Trophoblast cell (in vitro differentiated cells and primary cell): Measurements from ENCODE around the gene NR6A1.

Source experiments
- DNase-seq, 2 donors: peaks; one replicate each; pipeline ENCODE4 v3.0.0-alpha.2; 2016
- H2AFZ ChIP-seq: 2 replicates; pipeline ENCODE4 v1.6.1; 2013; ENCODE audit warnings: low read length, moderate library complexity, mild to moderate bottlenecking; ENCODE audit not compliant: insufficient read depth, poor library complexity
- H2AK5ac ChIP-seq: 2 replicates; pipeline ENCODE4 v1.6.1; 2013; ENCODE audit warnings: mild to moderate bottlenecking, low read length
- H2BK120ac ChIP-seq: 2 replicates; pipeline ENCODE4 v1.6.1; 2013; ENCODE audit warnings: low read length, mild to moderate bottlenecking, moderate library complexity; ENCODE audit not compliant: insufficient read depth, poor library complexity
- H2BK12ac ChIP-seq: 2 replicates; pipeline ENCODE4 v1.6.1; 2013; ENCODE audit warnings: mild to moderate bottlenecking, low read length, moderate library complexity
- H2BK5ac ChIP-seq: 2 replicates; pipeline ENCODE4 v1.6.1; 2013; ENCODE audit warnings: low read length, low read depth, moderate library complexity, mild to moderate bottlenecking; ENCODE audit not compliant: poor library complexity
- H3K14ac ChIP-seq: 2 replicates; pipeline ENCODE4 v1.6.1; 2013; ENCODE audit warnings: mild to moderate bottlenecking, low read length
- H3K18ac ChIP-seq: 2 replicates; pipeline ENCODE4 v1.6.1; 2013; ENCODE audit warnings: mild to moderate bottlenecking, low read length
- H3K23ac ChIP-seq: 2 replicates; pipeline ENCODE4 v1.6.1; 2013; ENCODE audit warnings: low read length
- H3K27ac ChIP-seq: 2 replicates; pipeline ENCODE4 v1.5.1; 2013; ENCODE audit warnings: low read depth, mild to moderate bottlenecking, inconsistent platforms, low read length, moderate library complexity
- H3K27me3 ChIP-seq: 2 replicates; pipeline ENCODE4 v1.6.1; 2013; ENCODE audit warnings: inconsistent platforms, mild to moderate bottlenecking, low read length, moderate library complexity; ENCODE audit not compliant: insufficient read depth
- H3K36me3 ChIP-seq, 2 experiments: 1 replicate in 1 of 2; 2 replicates in 1 of 2; pipeline ENCODE4 v1.6.1; 2013; ENCODE audit warnings: low read length in 2 of 2, mild to moderate bottlenecking in 2 of 2, moderate library complexity in 1 of 2; ENCODE audit not compliant: insufficient read depth in 2 of 2, control insufficient read depth in 1 of 2
- H3K4ac ChIP-seq: 2 replicates; pipeline ENCODE4 v1.6.1; 2013; ENCODE audit warnings: low read depth, mild to moderate bottlenecking, low read length, moderate library complexity
- H3K4me1 ChIP-seq, 2 experiments: 1 replicate in 1 of 2; 2 replicates in 1 of 2; pipeline ENCODE4 v1.6.1; 2013; ENCODE audit warnings: low read length in 2 of 2, mild to moderate bottlenecking in 2 of 2, moderate library complexity in 1 of 2; ENCODE audit not compliant: insufficient read depth in 2 of 2, control insufficient read depth in 1 of 2
- H3K4me2 ChIP-seq: 2 replicates; pipeline ENCODE4 v1.6.1; 2013; ENCODE audit warnings: inconsistent platforms, mild to moderate bottlenecking, low read length, moderate library complexity
- H3K4me3 ChIP-seq: 2 replicates; pipeline ENCODE4 v1.5.1; 2013; ENCODE audit warnings: mild to moderate bottlenecking, low read depth, low read length, inconsistent platforms
- H3K79me1 ChIP-seq: one replicate; pipeline ENCODE4 v1.6.1; 2013; ENCODE audit warnings: low read length
- H3K79me2 ChIP-seq: 2 replicates; pipeline ENCODE4 v1.6.1; 2013; ENCODE audit warnings: low read length, mild to moderate bottlenecking; ENCODE audit not compliant: control insufficient read depth, insufficient read depth, poor library complexity
- H3K9ac ChIP-seq: 2 replicates; pipeline ENCODE4 v1.6.1; 2013; ENCODE audit warnings: mild to moderate bottlenecking, low read length
- H3K9me3 ChIP-seq: 2 replicates; pipeline ENCODE4 v1.6.1; 2013; ENCODE audit warnings: low read depth, mild to moderate bottlenecking, control low read depth, inconsistent platforms, low read length; ENCODE audit not compliant: insufficient read depth
- H4K12ac ChIP-seq: 2 replicates; pipeline ENCODE4 v1.6.1; 2013; ENCODE audit warnings: low read depth, mild to moderate bottlenecking, low read length, moderate library complexity
- H4K8ac ChIP-seq: 2 replicates; pipeline ENCODE4 v1.6.1; 2013; ENCODE audit warnings: low read depth, mild to moderate bottlenecking, low read length, moderate library complexity
- H4K91ac ChIP-seq: one replicate; pipeline ENCODE4 v1.6.1; 2013; ENCODE audit warnings: low read depth, mild to moderate bottlenecking, low read length, moderate library complexity
- WGBS: extraction: QIAGEN DNeasy Blood & Tissue Kit; methylation state at CpG from one replicate; pipeline ENCODE4 v1.1.7; 2013; ENCODE audit warnings: missing lambda C conversion rate; ENCODE audit not compliant: insufficient read length, insufficient coverage; ENCODE audit errors: extremely low coverage; 5-methylcytosine and 5-hydroxymethylcytosine counted together

The NR6A1 gene

GRCh38 chr9:124549016-124549415, 222.1 kb downstream of the NR6A1 start:
- Histone ChIP-seq H2AFZ (no peak overlapping the region), H3K9me3 (no peaks in the 10 kb centered on the region), H2BK12ac (no peak overlapping the region), H2AK5ac (no peak overlapping the region), H3K4me1 (peaks cover 2 to 4% of the 10 kb centered on the region in 2 experiments), H4K8ac (no peak overlapping the region), H3K23ac (no peak overlapping the region), H4K91ac (no peak overlapping the region), H3K79me2 (no peaks in the 10 kb centered on the region), H3K27ac (no peak overlapping the region), H3K14ac (no peak overlapping the region), H3K79me1 (no peaks in the 10 kb centered on the region), H3K9ac (no peak overlapping the region), H3K4me2 (no peak overlapping the region), H3K4me3 (no peak overlapping the region), H2BK5ac (no peak overlapping the region), H4K12ac (no peak overlapping the region), H3K4ac (no peak overlapping the region), H3K18ac (no peak overlapping the region), H3K36me3 (no peaks in the 10 kb centered on the region), H3K27me3 (no peaks in the 10 kb centered on the region), H2BK120ac (no peak overlapping the region)
- DNase-seq = no peak
- no CpG with 5 or more reads among the region's 1 CpG for WGBS

- H2BK12ac ChIP-seq = no peak overlapping the region
- no peak overlapping the region for H3K18ac ChIP-seq
- H3K79me2 ChIP-seq = no peaks in the 10 kb centered on the region
- no peak overlapping the region for H4K8ac ChIP-seq
- H3K27ac ChIP-seq = no peak overlapping the region
- no peaks in the 10 kb centered on the region for H3K79me1 ChIP-seq
- DNase-seq = no peak
- H3K4me3 ChIP-seq = no peak overlapping the region
- no peak overlapping the region for H4K91ac ChIP-seq
- no peaks in the 10 kb centered on the region for H3K9me3 ChIP-seq
- no peak overlapping the region for H3K4ac ChIP-seq
- no peak overlapping the region for H2BK120ac ChIP-seq
- H3K4me2 ChIP-seq = no peak overlapping the region
- WGBS = no CpG with 5 or more reads among the region's 2 CpGs
- H3K9ac ChIP-seq = no peak overlapping the region
- H4K12ac ChIP-seq = no peak overlapping the region
- H2AK5ac ChIP-seq = no peak overlapping the region
- H2AFZ ChIP-seq = no peak overlapping the region
- H3K14ac ChIP-seq = no peak overlapping the region
- H3K4me1 ChIP-seq = no peaks in the 10 kb centered on the region
- H2BK5ac ChIP-seq = no peak overlapping the region
- no peak overlapping the region for H3K23ac ChIP-seq
- peaks cover 2 to 4% of the 10 kb centered on the region in 2 experiments for H3K36me3 ChIP-seq
- H3K27me3 ChIP-seq = no peaks in the 10 kb centered on the region
These were observed 226.6 kb downstream of the NR6A1 start for GRCh38 chr9:124544535-124544934.

- Histone ChIP-seq H3K4me2 (no peak overlapping the region), H4K12ac (no peak overlapping the region), H3K4ac (no peak overlapping the region), H3K14ac (no peak overlapping the region), H3K27me3 (no peaks in the 10 kb centered on the region), H4K8ac (no peak overlapping the region), H3K4me3 (no peak overlapping the region), H3K18ac (no peak overlapping the region), H3K36me3 (peaks cover 5 to 10% of the 10 kb centered on the region in 2 experiments), H2BK5ac (no peak overlapping the region), H3K23ac (no peak overlapping the region), H3K4me1 (no peaks in the 10 kb centered on the region), H2AFZ (no peak overlapping the region), H3K9me3 (no peaks in the 10 kb centered on the region), H3K27ac (no peak overlapping the region), H2BK12ac (no peak overlapping the region), H3K79me1 (no peaks in the 10 kb centered on the region), H2BK120ac (no peak overlapping the region), H4K91ac (no peak overlapping the region), H3K79me2 (no peaks in the 10 kb centered on the region), H3K9ac (no peak overlapping the region), H2AK5ac (no peak overlapping the region)
- DNase-seq = no peak
These were observed 229.3 kb downstream of the NR6A1 start for GRCh38 chr9:124541824-124542223.

- Histone ChIP-seq H3K14ac (no peak overlapping the region), H3K27ac (no peak overlapping the region), H3K4ac (no peak overlapping the region), H3K18ac (no peak overlapping the region), H4K91ac (no peak overlapping the region), H3K79me2 (no peaks in the 10 kb centered on the region), H3K36me3 (peaks cover 15 to 17% of the 10 kb centered on the region in 2 experiments), H3K79me1 (no peaks in the 10 kb centered on the region), H2AK5ac (no peak overlapping the region), H2BK120ac (no peak overlapping the region), H3K4me3 (no peak overlapping the region), H2BK12ac (no peak overlapping the region), H4K12ac (no peak overlapping the region), H3K9me3 (no peaks in the 10 kb centered on the region), H3K4me2 (no peak overlapping the region), H3K23ac (no peak overlapping the region), H3K4me1 (no peaks in the 10 kb centered on the region), H4K8ac (no peak overlapping the region), H2AFZ (no peak overlapping the region), H2BK5ac (no peak overlapping the region), H3K9ac (no peak overlapping the region), H3K27me3 (no peaks in the 10 kb centered on the region)
- no peak for DNase-seq
- no CpG with 5 or more reads among the region's 8 CpGs for WGBS
These were observed 233.2 kb downstream of the NR6A1 start for GRCh38 chr9:124537926-124538325.
